OCI-LY3 (cell line): ENCODE measurements around the gene MMEL1.

Source experiments
- H2AFZ ChIP-seq: fragments of 200-600, 300-600 bp; shearing (Covaris generic); 2 replicates; pipeline ENCODE4 v1.6.0; 2014; ENCODE audit warnings: antibody characterized with exemption, low read depth, low read length
- H3K27ac ChIP-seq: fragments of 200-600, 300-600 bp; sonication (generic); 2 replicates; pipeline ENCODE4 v1.5.1; 2014; ENCODE audit warnings: mild to moderate bottlenecking, low read length, moderate library complexity, mixed read lengths
- H3K27me3 ChIP-seq: fragments of 200-600, 300-600 bp; sonication (generic); 2 replicates; pipeline ENCODE4 v1.6.1; 2014; ENCODE audit warnings: low read depth, low read length, mixed read lengths
- H3K36me3 ChIP-seq: fragments of 200-600, 300-600 bp; sonication (generic); replicated peaks from 2 replicates; pipeline ENCODE3; 2014; ENCODE audit warnings: low read depth, low read length, mixed read lengths
- H3K4me1 ChIP-seq: fragments of 300-600, 200-600 bp; sonication (generic); 2 replicates; pipeline ENCODE4 v1.6.1; 2014; ENCODE audit warnings: low read length, mixed read lengths
- H3K4me2 ChIP-seq: fragments of 200-600, 300-600 bp; sonication (generic); 2 replicates; pipeline ENCODE4 v1.6.1; 2014; ENCODE audit warnings: low read length, mixed read lengths
- H3K4me3 ChIP-seq: fragments of 300-600, 200-600 bp; sonication (generic); 2 replicates; pipeline ENCODE4 v1.5.1; 2014; ENCODE audit warnings: antibody characterized with exemption, mild to moderate bottlenecking, low read length, moderate library complexity
- H3K79me2 ChIP-seq: fragments of 300-600, 200-600 bp; shearing (Covaris generic); 2 replicates; pipeline ENCODE4 v1.6.1; 2014; ENCODE audit warnings: mild to moderate bottlenecking, low read length, mixed read lengths
- H3K9ac ChIP-seq: fragments of 300-600, 200-600 bp; shearing (Covaris generic); 2 replicates; pipeline ENCODE4 v1.6.0; 2014; ENCODE audit warnings: mild to moderate bottlenecking, low read length, moderate library complexity
- H3K9me3 ChIP-seq: fragments of 200-600, 300-600 bp; shearing (Covaris generic); 2 replicates; pipeline ENCODE4 v1.6.1; 2014; ENCODE audit warnings: low read length, mixed read lengths; ENCODE audit not compliant: insufficient read depth
- H4K20me1 ChIP-seq: fragments of 200-600, 300-600 bp; sonication (generic); 2 replicates; pipeline ENCODE4 v1.6.1; 2016; ENCODE audit warnings: low read length, mixed read lengths; ENCODE audit not compliant: insufficient read depth
- EZH2phosphoT487 ChIP-seq: fragments of 200-600 bp; shearing (Covaris generic); IDR thresholded peaks from 2 replicates; pipeline ENCODE4 v1.6.1; 2018; ENCODE audit warnings: antibody characterized with exemption, mixed run types, low read depth
- TF ChIP-seq, protein P1 (sequence below): fragments of 200-600, 300-600 bp; sonication (generic); IDR thresholded peaks from 2 replicates; pipeline ENCODE4 v1.5.1; 2014; ENCODE audit warnings: antibody characterized with exemption, low read length, low read depth

Gene MMEL1

GRCh38 chr1:2603521-2604155, 29.2 kb downstream of the MMEL1 start:
- Histone ChIP-seq H2AFZ (no peak overlapping the region), H3K27me3 (no peaks in the 10 kb centered on the region), H3K79me2 (no peaks in the 10 kb centered on the region), H3K36me3 (no peaks in the 10 kb centered on the region), H3K4me1 (no peaks in the 10 kb centered on the region), H3K27ac (no peak overlapping the region), H3K9me3 (no peaks in the 10 kb centered on the region), H4K20me1 (no peaks in the 10 kb centered on the region), H3K4me2 (no peak overlapping the region), H3K4me3 (no peak overlapping the region), H3K9ac (no peak overlapping the region)
- TF ChIP-seq, protein P1, sequence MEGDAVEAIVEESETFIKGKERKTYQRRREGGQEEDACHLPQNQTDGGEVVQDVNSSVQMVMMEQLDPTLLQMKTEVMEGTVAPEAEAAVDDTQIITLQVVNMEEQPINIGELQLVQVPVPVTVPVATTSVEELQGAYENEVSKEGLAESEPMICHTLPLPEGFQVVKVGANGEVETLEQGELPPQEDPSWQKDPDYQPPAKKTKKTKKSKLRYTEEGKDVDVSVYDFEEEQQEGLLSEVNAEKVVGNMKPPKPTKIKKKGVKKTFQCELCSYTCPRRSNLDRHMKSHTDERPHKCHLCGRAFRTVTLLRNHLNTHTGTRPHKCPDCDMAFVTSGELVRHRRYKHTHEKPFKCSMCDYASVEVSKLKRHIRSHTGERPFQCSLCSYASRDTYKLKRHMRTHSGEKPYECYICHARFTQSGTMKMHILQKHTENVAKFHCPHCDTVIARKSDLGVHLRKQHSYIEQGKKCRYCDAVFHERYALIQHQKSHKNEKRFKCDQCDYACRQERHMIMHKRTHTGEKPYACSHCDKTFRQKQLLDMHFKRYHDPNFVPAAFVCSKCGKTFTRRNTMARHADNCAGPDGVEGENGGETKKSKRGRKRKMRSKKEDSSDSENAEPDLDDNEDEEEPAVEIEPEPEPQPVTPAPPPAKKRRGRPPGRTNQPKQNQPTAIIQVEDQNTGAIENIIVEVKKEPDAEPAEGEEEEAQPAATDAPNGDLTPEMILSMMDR, result no peak
- no peak for TF ChIP-seq EZH2phosphoT487

- Histone ChIP-seq H3K79me2 (no peaks in the 10 kb centered on the region), H3K36me3 (no peaks in the 10 kb centered on the region), H3K9ac (no peak overlapping the region), H3K4me1 (no peaks in the 10 kb centered on the region), H3K4me2 (no peak overlapping the region), H3K9me3 (no peaks in the 10 kb centered on the region), H3K27ac (no peak overlapping the region), H2AFZ (no peak overlapping the region), H3K27me3 (no peaks in the 10 kb centered on the region), H3K4me3 (no peak overlapping the region), H4K20me1 (no peaks in the 10 kb centered on the region)
- TF ChIP-seq, protein P1, result no peak
Observed at GRCh38 chr1:2602866-2603520, 29.8 kb downstream of the MMEL1 start.

DNA sequence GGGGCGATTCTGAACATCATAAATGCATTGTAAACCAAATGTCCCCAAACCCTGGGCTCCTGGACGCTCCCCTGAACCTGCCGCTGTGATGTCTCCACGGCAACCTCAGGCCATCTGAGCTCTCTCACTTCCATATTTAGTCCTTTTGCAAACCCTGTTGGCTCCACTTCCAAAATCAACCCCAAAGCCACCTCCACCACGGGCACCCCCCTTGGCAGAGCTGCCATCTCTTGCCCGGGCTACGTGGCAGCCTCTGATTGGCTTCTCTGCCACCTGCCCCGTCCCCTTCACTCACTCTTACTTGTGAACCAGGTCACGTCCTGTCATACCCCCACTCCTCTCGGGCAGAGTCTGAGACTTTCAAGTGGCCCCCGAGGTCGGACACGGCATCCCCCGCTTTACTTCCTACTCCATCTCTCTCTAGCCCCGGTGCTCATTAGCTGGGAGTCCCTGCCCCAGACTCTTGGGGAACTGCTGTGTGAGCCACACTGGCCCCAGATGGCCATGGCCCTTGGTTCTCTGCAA, 30.4 kb downstream of the MMEL1 start:
- Histone ChIP-seq H3K36me3 (no peaks in the 10 kb centered on the region), H3K4me3 (no peak overlapping the region), H3K4me1 (no peaks in the 10 kb centered on the region), H3K79me2 (no peaks in the 10 kb centered on the region), H3K4me2 (no peak overlapping the region), H4K20me1 (no peaks in the 10 kb centered on the region), H3K9me3 (no peaks in the 10 kb centered on the region), H3K9ac (no peak overlapping the region), H2AFZ (no peak overlapping the region), H3K27ac (no peak overlapping the region), H3K27me3 (no peaks in the 10 kb centered on the region)
- TF ChIP-seq EZH2phosphoT487, result no peak
- TF ChIP-seq, protein P1, result no peak

- no peaks in the 10 kb centered on the region for H4K20me1 ChIP-seq
- H3K9me3 ChIP-seq, result no peaks in the 10 kb centered on the region
- no peaks in the 10 kb centered on the region for H3K27me3 ChIP-seq
- no peak overlapping the region for H3K4me3 ChIP-seq
- H3K27ac ChIP-seq, result no peak overlapping the region
- H3K4me2 ChIP-seq, result no peak overlapping the region
- TF ChIP-seq, protein P1, result no peak
- TF ChIP-seq EZH2phosphoT487, result no peak
- H3K4me1 ChIP-seq, result no peaks in the 10 kb centered on the region
- no peaks in the 10 kb centered on the region for H3K79me2 ChIP-seq
- H2AFZ ChIP-seq, result no peak overlapping the region
- no peak overlapping the region for H3K9ac ChIP-seq
- H3K36me3 ChIP-seq, result no peaks in the 10 kb centered on the region
Observed at GRCh38 chr1:2601721-2602303, 31.0 kb downstream of the MMEL1 start.
